Caco-2 (cell line): ENCODE measurements around the gene ZNF683. TPM values are rescaled to one million over a fixed set of nuclear protein-coding genes. Genes with fewer than 3 reads are reported as not detected.

Experiments
- BruUV-seq: library from RNA; stranded (reverse); fragments of 400-500 nt; replicated peaks from 2 replicates; lab custom pipeline; 2021; lab: Mats Ljungman, UMichigan
- CTCF ChIA-PET: fragments of 300-600 bp; sonication (Branson Sonifier 250); formaldehyde crosslinking; loops from one replicate; lab custom pipeline; 2022; ENCODE audit warnings: antibody characterized with exemption; lab: Charles Lee
- POLR2A ChIA-PET: fragments of 300-600 bp; sonication (Branson Sonifier 250); formaldehyde crosslinking; loops from one replicate; lab custom pipeline; 2022; ENCODE audit warnings: antibody characterized with exemption; lab: Charles Lee
- DNase-seq, 2 experiments: peaks; one replicate each; pipeline versions ENCODE4 v3.0.0 to v3.0.0-alpha.2; 2020 to 2022
- H3K27me3 ChIP-seq: replicated peaks from 2 replicates; pipeline ENCODE4 v1.6.0; 2011; ENCODE audit warnings: low read length; ENCODE audit not compliant: control insufficient read depth, insufficient read depth
- H3K36me3 ChIP-seq: 2 replicates; pipeline ENCODE4 v1.5.1; 2011; ENCODE audit warnings: low read length; ENCODE audit not compliant: control insufficient read depth, insufficient read depth
- H3K4me1 ChIP-seq: fragments of 250-450 bp; sonication (Bioruptor Pico); 2 replicates; pipeline ENCODE4 v1.5.1; 2020; ENCODE audit warnings: mild to moderate bottlenecking
- H3K4me3 ChIP-seq: 2 replicates; pipeline ENCODE4 v1.5.1; 2011; ENCODE audit warnings: low read depth, mild to moderate bottlenecking, control low read depth, low read length
- H3K9me3 ChIP-seq: fragments of 250-450 bp; sonication (Bioruptor Pico); 2 replicates; pipeline ENCODE4 v1.5.1; 2020; ENCODE audit warnings: mild to moderate bottlenecking, moderate library complexity
- H3K27ac Mint-ChIP-seq: one replicate; pipeline ENCODE4 v1.8.0; 2022; ENCODE audit warnings: mixed read lengths; ENCODE audit not compliant: unreplicated experiment
- H3K27me3 Mint-ChIP-seq: one replicate; pipeline ENCODE4 v1.8.0; 2022; ENCODE audit warnings: mixed read lengths; ENCODE audit not compliant: insufficient read depth, unreplicated experiment
- H3K36me3 Mint-ChIP-seq: one replicate; pipeline ENCODE4 v1.8.0; 2022; ENCODE audit warnings: mild to moderate bottlenecking, mixed read lengths; ENCODE audit not compliant: insufficient read depth, unreplicated experiment
- H3K4me1 Mint-ChIP-seq: one replicate; pipeline ENCODE4 v1.8.0; 2022; ENCODE audit warnings: low read depth, mixed read lengths; ENCODE audit not compliant: unreplicated experiment
- H3K4me3 Mint-ChIP-seq: one replicate; pipeline ENCODE4 v1.8.0; 2022; ENCODE audit warnings: mild to moderate bottlenecking, moderate library complexity, mixed read lengths; ENCODE audit not compliant: unreplicated experiment
- H3K9me3 Mint-ChIP-seq: one replicate; pipeline ENCODE4 v1.8.0; 2022; ENCODE audit warnings: mixed read lengths; ENCODE audit not compliant: unreplicated experiment
- CTCF ChIP-seq, 2 experiments: fragments of 200-600 bp in 1 of 2; IDR thresholded peaks; 1 replicate in 1 of 2; 2 replicates in 1 of 2; pipeline versions ENCODE4 v1.5.1 to v1.8.0; 2011 to 2022; ENCODE audit warnings: antibody characterized with exemption in 1 of 2, control low read depth in 1 of 2, inconsistent platforms in 1 of 2, low read depth in 1 of 2, low read length in 1 of 2, mild to moderate bottlenecking in 1 of 2, moderate library complexity in 1 of 2; ENCODE audit not compliant: insufficient read depth in 1 of 2, severe bottlenecking in 1 of 2, unreplicated experiment in 1 of 2
- intact Hi-C: fragments of 100-400 bp; cut with micrococcal nuclease; formaldehyde crosslinking; loops from one replicate; pipeline ENCODE4 v1.10.0; 2022; ENCODE audit not compliant: unreplicated experiment
- total RNA-seq: library from RNA; stranded (reverse); gene quantifications from 2 replicates; pipeline ENCODE4 v1.2.3, GENCODE V29; 2022

Gene ZNF683
- total RNA-seq, 1 experiment from 2014 or later = not detected

DNA sequence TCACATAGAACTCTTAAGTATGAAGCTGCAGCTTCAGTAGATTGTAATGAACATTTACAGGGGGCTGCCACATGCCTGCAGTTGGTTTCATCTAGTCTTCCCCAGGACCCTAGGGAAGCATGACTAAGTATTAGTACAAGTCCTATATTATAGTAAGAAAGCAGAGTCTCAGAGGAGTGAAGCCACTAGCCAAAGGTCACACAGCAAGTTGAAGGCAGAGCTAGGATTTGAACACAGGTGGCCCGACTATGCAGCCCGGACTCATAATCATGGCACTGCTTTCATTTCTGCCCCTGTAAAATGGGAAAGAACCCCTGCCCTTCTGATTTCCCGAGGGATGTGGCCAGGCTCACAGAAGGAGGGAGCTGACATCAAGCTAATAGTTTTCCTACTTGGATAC, 10.2 kb downstream of the ZNF683 start:
- Histone ChIP-seq H3K4me3 (no peak overlapping the region), H3K27me3 (no peaks in the 10 kb centered on the region), H3K36me3 (no peaks in the 10 kb centered on the region), H3K9me3 (no peaks in the 10 kb centered on the region), H3K4me1 (peaks cover 28% of the 10 kb centered on the region)
- Mint-ChIP-seq H3K36me3 (peaks cover 4% of the 10 kb centered on the region), H3K27me3 (no peaks in the 10 kb centered on the region), H3K9me3 (no peaks in the 10 kb centered on the region), H3K27ac (peak overlapping the region; percentile 92), H3K4me1 (peaks cover 23% of the 10 kb centered on the region), H3K4me3 (no peak overlapping the region)
- intact Hi-C loops = no loop called here
- DNase-seq = no peak
- TF ChIP-seq CTCF (IDR thresholded peaks at IDR 0.05; ENCODE audit: insufficient read depth in 1 of 2, low read depth in 1 of 2, low read length in 1 of 2, severe bottlenecking in 1 of 2, unreplicated experiment in 1 of 2) = no peak
- CTCF ChIA-PET = interaction anchor here (1.6 kb wide), 1 partner anchor 77 kb away, joined by 5 read pairs; no protein-coding TSS in a partner anchor
- POLR2A ChIA-PET = interaction anchor here (1.1 kb wide), 1 partner anchor 12 kb away, joined by 3 read pairs; no protein-coding TSS in a partner anchor
- no TSS peak for BruUV-seq

GRCh38 chr1:26361605-26362122, 10.9 kb downstream of the ZNF683 start:
- intact Hi-C loops = no loop called here
- Histone ChIP-seq H3K4me1 (peaks cover 35% of the 10 kb centered on the region), H3K4me3 (no peak overlapping the region), H3K27me3 (no peaks in the 10 kb centered on the region), H3K9me3 (no peaks in the 10 kb centered on the region), H3K36me3 (no peaks in the 10 kb centered on the region)
- Mint-ChIP-seq H3K9me3 (no peaks in the 10 kb centered on the region), H3K27me3 (no peaks in the 10 kb centered on the region), H3K4me1 (peaks cover 29% of the 10 kb centered on the region), H3K4me3 (no peak overlapping the region), H3K36me3 (no peaks in the 10 kb centered on the region), H3K27ac (peak overlapping the region; percentile 92)
- DNase-seq = no peak
- ChIA-PET POLR2A (interaction anchor here (1.1 kb wide), 1 partner anchor 11 kb away, joined by 3 read pairs; no protein-coding TSS in a partner anchor), CTCF (interaction anchor here (1.6 kb wide), 1 partner anchor 76 kb away, joined by 5 read pairs; no protein-coding TSS in a partner anchor)
- no peak for TF ChIP-seq CTCF (IDR thresholded peaks at IDR 0.05; ENCODE audit: insufficient read depth in 1 of 2, low read depth in 1 of 2, low read length in 1 of 2, severe bottlenecking in 1 of 2, unreplicated experiment in 1 of 2)
- no TSS peak for BruUV-seq

- H3K4me3 Mint-ChIP-seq = no peak overlapping the region
- H3K27ac Mint-ChIP-seq = peak overlapping the region; percentile 92
- Histone ChIP-seq H3K36me3 (no peaks in the 10 kb centered on the region), H3K9me3 (no peaks in the 10 kb centered on the region), H3K4me3 (no peak overlapping the region), H3K27me3 (no peaks in the 10 kb centered on the region), H3K4me1 (peaks cover 42% of the 10 kb centered on the region)
- ChIA-PET CTCF (interaction anchor here (1.6 kb wide), 1 partner anchor 76 kb away, joined by 5 read pairs; no protein-coding TSS in a partner anchor), POLR2A (no interaction called here)
- no TSS peak for BruUV-seq
- intact Hi-C loops = no loop called here
- TF ChIP-seq CTCF (IDR thresholded peaks at IDR 0.05; ENCODE audit: insufficient read depth in 1 of 2, low read depth in 1 of 2, low read length in 1 of 2, severe bottlenecking in 1 of 2, unreplicated experiment in 1 of 2) = no peak
- DNase-seq = no peak
- no peaks in the 10 kb centered on the region for H3K27me3 Mint-ChIP-seq
- H3K9me3 Mint-ChIP-seq = no peaks in the 10 kb centered on the region
- H3K4me1 Mint-ChIP-seq = peaks cover 31% of the 10 kb centered on the region
- no peaks in the 10 kb centered on the region for H3K36me3 Mint-ChIP-seq
Measured at GRCh38 chr1:26360807-26361604, 11.5 kb downstream of the ZNF683 start.
